ENCODE data around the gene LRFN5. TPM values are rescaled to one million over a fixed set of nuclear protein-coding genes. Genes with fewer than 3 reads are reported as not detected.

LRFN5 gene
- total RNA-seq, 1 experiment from 2014 or later = 1.3 TPM

DNA sequence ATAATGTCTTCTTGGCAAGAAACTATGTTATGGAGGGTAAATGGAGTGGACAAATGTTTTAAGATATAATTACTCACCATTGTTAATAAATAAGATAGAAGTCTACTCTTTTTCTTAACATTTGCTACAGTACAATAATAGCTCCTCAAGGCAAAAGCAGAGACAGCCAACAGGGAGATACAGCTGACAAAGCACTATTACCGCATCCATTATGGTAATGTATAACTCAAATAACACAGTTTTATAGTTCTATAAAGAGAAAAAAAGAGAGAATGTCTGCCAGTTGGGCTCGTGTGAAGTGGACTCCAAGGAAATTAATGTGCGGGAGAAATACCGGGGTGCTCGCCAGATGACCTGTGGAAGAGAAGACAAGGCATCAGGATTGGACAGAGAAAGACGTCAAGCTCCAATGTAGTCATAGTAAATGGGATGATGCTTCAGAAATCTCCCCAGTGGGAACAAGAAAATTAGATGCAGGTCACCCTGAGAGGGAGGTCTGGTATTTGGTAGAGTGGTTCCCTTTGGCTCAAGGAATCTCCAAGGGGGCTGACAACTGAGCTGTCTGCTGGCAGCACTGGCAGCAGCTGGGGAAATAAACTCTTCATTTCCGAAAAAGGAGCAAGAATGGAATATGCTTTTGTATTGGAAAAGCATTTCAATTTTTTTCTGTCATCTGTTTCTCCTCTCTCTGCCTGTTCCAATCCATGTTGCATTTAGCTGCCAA lies 343.9 kb downstream of the LRFN5 start:
- Histone ChIP-seq H2BK20ac (ENCODE audit: low read depth, low read length, poor library complexity, severe bottlenecking) (no peak overlapping the region), H2AFZ (ENCODE audit: low read length) (no peak overlapping the region), H3K79me1 (ENCODE audit: insufficient read depth, low read depth, low read length, poor library complexity, severe bottlenecking) (no peaks in the 10 kb centered on the region), H3K4me1 (ENCODE audit: insufficient read depth, low read length) (no peaks in the 10 kb centered on the region), H3K4ac (ENCODE audit: low read depth, low read length) (no peak overlapping the region), H3K18ac (ENCODE audit: insufficient read length, low read depth, low read length) (no peak overlapping the region), H2BK5ac (ENCODE audit: insufficient read length, low read length) (no peak overlapping the region), H3K23me2 (ENCODE audit: insufficient read length, low read depth, low read length, poor library complexity, severe bottlenecking) (no peaks in the 10 kb centered on the region), H3T11ph (ENCODE audit: low read length) (no peak overlapping the region), H3K79me2 (ENCODE audit: insufficient read depth, low read length) (no peaks in the 10 kb centered on the region), H3K23ac (ENCODE audit: insufficient read length, low read depth, low read length) (no peak overlapping the region), H3K27me3 (ENCODE audit: insufficient read depth, low read length) (no peaks in the 10 kb centered on the region), H3K27ac (ENCODE audit: insufficient read length, low read depth, low read length) (no peak overlapping the region), H2BK12ac (ENCODE audit: insufficient read length, low read depth, low read length) (no peak overlapping the region), H4K5ac (ENCODE audit: insufficient read length, low read depth, low read length) (no peak overlapping the region), H4K91ac (ENCODE audit: insufficient read length, low read depth, low read length) (no peak overlapping the region), H2AK5ac (ENCODE audit: insufficient read length, low read length) (no peak overlapping the region), H3K56ac (ENCODE audit: insufficient read length, low read depth, low read length) (no peak overlapping the region), H2BK120ac (ENCODE audit: low read depth, low read length, poor library complexity, severe bottlenecking) (no peak overlapping the region), H3K14ac (ENCODE audit: insufficient read depth, low read length) (no peak overlapping the region), H4K20me1 (ENCODE audit: control insufficient read depth, insufficient read depth, insufficient read length) (no peaks in the 10 kb centered on the region), H3K4me2 (ENCODE audit: insufficient read depth, insufficient read length, low read length) (no peak overlapping the region), H3K9ac (ENCODE audit: extremely low read depth, insufficient read length, low read length) (no peak overlapping the region), H4K8ac (replicated peaks; ENCODE audit: insufficient read length, low read depth, low read length) (no peak overlapping the region), H3K9me3 (ENCODE audit: control insufficient read depth, low read depth, low read length) (no peaks in the 10 kb centered on the region), H2BK15ac (ENCODE audit: low read depth, low read length) (no peak overlapping the region)
- TF ChIP-seq, protein P1, sequence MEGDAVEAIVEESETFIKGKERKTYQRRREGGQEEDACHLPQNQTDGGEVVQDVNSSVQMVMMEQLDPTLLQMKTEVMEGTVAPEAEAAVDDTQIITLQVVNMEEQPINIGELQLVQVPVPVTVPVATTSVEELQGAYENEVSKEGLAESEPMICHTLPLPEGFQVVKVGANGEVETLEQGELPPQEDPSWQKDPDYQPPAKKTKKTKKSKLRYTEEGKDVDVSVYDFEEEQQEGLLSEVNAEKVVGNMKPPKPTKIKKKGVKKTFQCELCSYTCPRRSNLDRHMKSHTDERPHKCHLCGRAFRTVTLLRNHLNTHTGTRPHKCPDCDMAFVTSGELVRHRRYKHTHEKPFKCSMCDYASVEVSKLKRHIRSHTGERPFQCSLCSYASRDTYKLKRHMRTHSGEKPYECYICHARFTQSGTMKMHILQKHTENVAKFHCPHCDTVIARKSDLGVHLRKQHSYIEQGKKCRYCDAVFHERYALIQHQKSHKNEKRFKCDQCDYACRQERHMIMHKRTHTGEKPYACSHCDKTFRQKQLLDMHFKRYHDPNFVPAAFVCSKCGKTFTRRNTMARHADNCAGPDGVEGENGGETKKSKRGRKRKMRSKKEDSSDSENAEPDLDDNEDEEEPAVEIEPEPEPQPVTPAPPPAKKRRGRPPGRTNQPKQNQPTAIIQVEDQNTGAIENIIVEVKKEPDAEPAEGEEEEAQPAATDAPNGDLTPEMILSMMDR (conservative IDR thresholded peaks at IDR 0.05) = no peak
- Mint-ChIP-seq H3K27me3 (ENCODE audit: low read depth) (no peaks in the 10 kb centered on the region), H3K9me3 (no peaks in the 10 kb centered on the region), H3K27ac (no peak overlapping the region), H3K4me1 (no peaks in the 10 kb centered on the region), H3K36me3 (ENCODE audit: insufficient read depth in 1 of 3, low read depth in 3 of 3) (no peaks in the 10 kb centered on the region), H3K4me3 (no peak overlapping the region)
- WGBS (ENCODE audit: extremely low coverage, insufficient read length, low lambda C conversion rate) = no CpG with 5 or more reads among the region's 7 CpGs
- DNase-seq = no peak
